HUES48 (cell line): Measurements from ENCODE around the gene TMEM132E.

Experiments
- H3K27ac ChIP-seq: one replicate; pipeline ENCODE4 v1.7.0; 2013; ENCODE audit warnings: low read depth, low read length, inconsistent platforms
- H3K27me3 ChIP-seq: 2 replicates; pipeline ENCODE4 v1.6.1; 2013; ENCODE audit warnings: mild to moderate bottlenecking, low read length; ENCODE audit not compliant: control insufficient read depth, insufficient read depth
- H3K36me3 ChIP-seq: 2 replicates; pipeline ENCODE4 v1.6.1; 2013; ENCODE audit warnings: low read length; ENCODE audit not compliant: control insufficient read depth, insufficient read depth
- H3K4me1 ChIP-seq: 2 replicates; pipeline ENCODE4 v1.6.1; 2013; ENCODE audit warnings: mild to moderate bottlenecking, low read length; ENCODE audit not compliant: control insufficient read depth, insufficient read depth
- H3K4me3 ChIP-seq: 2 replicates; pipeline ENCODE4 v1.5.1; 2013; ENCODE audit warnings: mild to moderate bottlenecking, low read depth, low read length
- H3K9ac ChIP-seq: 2 replicates; pipeline ENCODE4 v1.6.1; 2013; ENCODE audit warnings: mild to moderate bottlenecking, low read depth, low read length, moderate library complexity
- H3K9me3 ChIP-seq: 2 replicates; pipeline ENCODE4 v1.6.1; 2013; ENCODE audit warnings: low read length; ENCODE audit not compliant: control insufficient read depth, insufficient read depth

Gene TMEM132E

GRCh38 chr17:34582185-34582900 lies 3.0 kb downstream of the TMEM132E start:
- Histone ChIP-seq H3K36me3 (no peaks in the 10 kb centered on the region), H3K27ac (no peak overlapping the region), H3K9ac (no peak overlapping the region), H3K27me3 (peaks cover 100% of the 10 kb centered on the region), H3K4me1 (peaks cover 21% of the 10 kb centered on the region), H3K9me3 (no peaks in the 10 kb centered on the region), H3K4me3 (peak overlapping the region; percentile 54; the same call in 1 of the 2 replicates)

GRCh38 chr17:34582901-34583245 lies 3.5 kb downstream of the TMEM132E start:
- no peak overlapping the region for H3K27ac ChIP-seq
- H3K9ac ChIP-seq = no peak overlapping the region
- H3K27me3 ChIP-seq = peaks cover 100% of the 10 kb centered on the region
- no peaks in the 10 kb centered on the region for H3K36me3 ChIP-seq
- peaks cover 16% of the 10 kb centered on the region for H3K4me1 ChIP-seq
- no peak overlapping the region for H3K4me3 ChIP-seq
- H3K9me3 ChIP-seq = no peaks in the 10 kb centered on the region

- peaks cover 98% of the 10 kb centered on the region for H3K27me3 ChIP-seq
These were observed 5.5 kb downstream of the TMEM132E start for GRCh38 chr17:34584805-34585416.

DNA sequence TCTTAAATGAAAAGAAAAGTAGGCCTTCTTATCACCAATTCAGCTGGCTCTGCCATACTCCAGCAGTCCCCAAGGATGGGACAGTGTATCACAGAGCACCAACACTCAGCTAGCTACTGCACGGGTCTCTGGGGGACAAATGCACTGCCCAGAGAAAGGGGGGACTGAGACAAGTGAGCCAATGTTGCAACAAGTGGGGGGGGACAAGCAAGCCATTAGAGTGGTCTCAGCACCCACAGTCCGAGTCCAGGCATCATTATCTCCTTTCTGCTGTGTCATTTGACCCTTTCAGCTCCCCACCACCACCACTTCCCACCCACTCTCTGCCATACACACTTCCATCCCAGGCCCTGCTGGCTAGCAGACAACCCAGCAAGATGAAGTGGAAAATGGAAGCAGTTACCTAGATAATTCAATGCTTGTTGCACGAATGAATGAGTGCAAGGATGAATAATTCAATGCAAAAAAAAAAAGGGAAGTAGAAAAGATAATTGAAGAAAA lies 7.0 kb downstream of the TMEM132E start:
- H3K27me3 ChIP-seq = peaks cover 98% of the 10 kb centered on the region
- H3K9ac ChIP-seq = no peak overlapping the region
- no peak overlapping the region for H3K27ac ChIP-seq
- H3K4me1 ChIP-seq = peaks cover 5% of the 10 kb centered on the region; the same call in 1 of the 2 replicates
- H3K36me3 ChIP-seq = no peaks in the 10 kb centered on the region
- H3K4me3 ChIP-seq = no peak overlapping the region
- H3K9me3 ChIP-seq = no peaks in the 10 kb centered on the region

More at GRCh38 chr17:34584805-34585416, 5.5 kb downstream of the TMEM132E start:
- H3K27ac ChIP-seq = no peak overlapping the region
- H3K9me3 ChIP-seq = no peaks in the 10 kb centered on the region
- peaks cover 5% of the 10 kb centered on the region; the same call in 1 of the 2 replicates for H3K4me1 ChIP-seq
- no peaks in the 10 kb centered on the region for H3K36me3 ChIP-seq
- H3K9ac ChIP-seq = no peak overlapping the region
- H3K4me3 ChIP-seq = no peak overlapping the region

DNA sequence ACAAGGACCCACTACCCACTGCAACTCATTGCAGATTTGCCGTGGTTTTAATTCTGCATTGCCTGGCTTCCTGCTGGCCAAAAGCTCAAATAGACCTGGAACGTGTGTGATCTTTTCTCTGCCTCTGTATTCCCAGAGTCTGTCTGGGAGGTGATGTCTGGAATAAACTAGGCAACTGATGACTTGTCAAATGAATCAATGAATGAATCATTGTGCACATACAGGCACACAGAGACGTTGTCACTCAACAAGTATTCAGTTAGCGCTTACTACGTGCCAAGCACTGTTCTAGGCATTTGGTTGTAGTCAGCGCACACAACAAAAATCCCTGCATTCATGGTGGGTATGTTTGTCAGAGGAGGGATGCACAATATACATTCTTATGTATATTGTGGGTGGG lies 8.9 kb downstream of the TMEM132E start:
- Histone ChIP-seq H3K9me3 (no peaks in the 10 kb centered on the region), H3K27me3 (peaks cover 88% of the 10 kb centered on the region), H3K4me1 (no peaks in the 10 kb centered on the region), H3K36me3 (no peaks in the 10 kb centered on the region), H3K4me3 (no peak overlapping the region), H3K27ac (no peak overlapping the region), H3K9ac (no peak overlapping the region)

GRCh38 chr17:34589120-34589965 lies 10.0 kb downstream of the TMEM132E start:
- no peak overlapping the region for H3K27ac ChIP-seq
- H3K4me1 ChIP-seq = no peaks in the 10 kb centered on the region
- H3K36me3 ChIP-seq = no peaks in the 10 kb centered on the region
- no peak overlapping the region for H3K9ac ChIP-seq
- H3K27me3 ChIP-seq = peaks cover 86% of the 10 kb centered on the region
- no peaks in the 10 kb centered on the region for H3K9me3 ChIP-seq
- H3K4me3 ChIP-seq = no peak overlapping the region

GRCh38 chr17:34592002-34592401 lies 12.6 kb downstream of the TMEM132E start:
- H3K27me3 ChIP-seq = peaks cover 65% of the 10 kb centered on the region
- no peak overlapping the region for H3K27ac ChIP-seq
- no peak overlapping the region for H3K9ac ChIP-seq
- H3K9me3 ChIP-seq = no peaks in the 10 kb centered on the region
- H3K4me3 ChIP-seq = no peak overlapping the region
- no peaks in the 10 kb centered on the region for H3K4me1 ChIP-seq
- no peaks in the 10 kb centered on the region for H3K36me3 ChIP-seq

DNA sequence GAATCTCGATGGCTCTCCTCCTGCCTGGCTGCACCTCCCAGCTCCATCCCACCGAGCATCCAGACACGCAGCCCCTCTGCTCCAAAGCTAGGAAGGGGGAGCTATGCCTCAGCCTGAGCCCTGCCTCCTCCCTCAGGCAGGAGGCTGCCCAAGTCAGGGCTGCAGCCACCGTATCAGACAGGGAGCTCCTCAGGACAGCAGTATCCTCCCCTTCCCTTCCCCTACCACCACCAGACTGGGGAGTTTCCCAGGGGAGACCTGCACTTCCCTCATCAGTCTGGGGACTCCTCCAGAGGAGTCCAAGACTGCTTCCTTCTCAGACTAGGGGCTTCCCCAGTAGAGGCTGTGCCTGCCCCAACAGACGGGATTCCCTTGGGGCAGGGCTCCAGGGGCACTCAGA lies 17.5 kb downstream of the TMEM132E start:
- Histone ChIP-seq H3K9me3 (no peaks in the 10 kb centered on the region), H3K27me3 (peaks cover 18% of the 10 kb centered on the region), H3K4me1 (peaks cover 10% of the 10 kb centered on the region), H3K4me3 (no peak overlapping the region), H3K36me3 (no peaks in the 10 kb centered on the region), H3K9ac (no peak overlapping the region), H3K27ac (no peak overlapping the region)

- no peak overlapping the region for H3K9ac ChIP-seq
- peaks cover 10% of the 10 kb centered on the region for H3K4me1 ChIP-seq
- peaks cover 15% of the 10 kb centered on the region for H3K27me3 ChIP-seq
- H3K4me3 ChIP-seq = no peak overlapping the region
- no peaks in the 10 kb centered on the region for H3K36me3 ChIP-seq
- no peaks in the 10 kb centered on the region for H3K9me3 ChIP-seq
- H3K27ac ChIP-seq = no peak overlapping the region
These were observed 18.9 kb downstream of the TMEM132E start for GRCh38 chr17:34598161-34598776.

GRCh38 chr17:34601416-34601815 lies 22.0 kb downstream of the TMEM132E start:
- Histone ChIP-seq H3K27ac (no peak overlapping the region), H3K9me3 (no peaks in the 10 kb centered on the region), H3K36me3 (no peaks in the 10 kb centered on the region), H3K27me3 (no peaks in the 10 kb centered on the region), H3K4me1 (peaks cover 10% of the 10 kb centered on the region), H3K9ac (no peak overlapping the region), H3K4me3 (no peak overlapping the region)
